HepG2 (cell line): Measurements from ENCODE around the gene VEZF1. TPM values are rescaled to one million over a fixed set of nuclear protein-coding genes. Genes with fewer than 3 reads are reported as not detected.

Experiments used
- AKNA ChIP-seq: sonication (generic); formaldehyde crosslinking; IDR thresholded peaks from 2 replicates; pipeline ENCODE4 v1.4.0; 2020; ENCODE audit warnings: missing genetic modification reagents, borderline replicate concordance
- BATF2 ChIP-seq: sonication (generic); formaldehyde crosslinking; IDR thresholded peaks from 2 replicates; pipeline ENCODE4 v1.8.0; 2022; ENCODE audit warnings: mild to moderate bottlenecking, missing genetic modification reagents, moderate library complexity
- CREM ChIP-seq, 2 experiments: sonication (generic) in 1 of 2; formaldehyde crosslinking in 1 of 2; IDR thresholded peaks; 2 replicates each; pipeline versions ENCODE4 v1.4.0 to v1.6.1; 2016 to 2020; ENCODE audit warnings: antibody characterized with exemption in 1 of 2, mild to moderate bottlenecking in 1 of 2, missing genetic modification reagents in 1 of 2
- HNF4G ChIP-seq, 2 experiments: sonication (generic) in 1 of 2; formaldehyde crosslinking in 1 of 2; IDR thresholded peaks; 2 replicates each; pipeline versions ENCODE4 v1.4.0 to v1.6.1; 2011 to 2020; ENCODE audit warnings: borderline replicate concordance in 2 of 2, low read depth in 2 of 2, mild to moderate bottlenecking in 2 of 2, low read length in 1 of 2, missing genetic modification reagents in 1 of 2, moderate library complexity in 1 of 2
- NFRKB ChIP-seq: fragments of 450-650 bp; IDR thresholded peaks from 2 replicates; pipeline ENCODE4 v1.6.1; 2017
- REL ChIP-seq: sonication (generic); formaldehyde crosslinking; conservative IDR thresholded peaks from 2 replicates; pipeline ENCODE4 v1.8.0; 2022; ENCODE audit warnings: mild to moderate bottlenecking, missing genetic modification reagents, moderate library complexity
- TRIM22 ChIP-seq: fragments of 450-650 bp; IDR thresholded peaks from 2 replicates; pipeline ENCODE4 v1.6.1; 2017
- ZBTB3 ChIP-seq: sonication (generic); formaldehyde crosslinking; IDR thresholded peaks from 2 replicates; pipeline ENCODE4 v1.4.0; 2020; ENCODE audit warnings: low read depth, mild to moderate bottlenecking, moderate library complexity, missing genetic modification reagents, borderline replicate concordance
- ZNF251 ChIP-seq: sonication (generic); formaldehyde crosslinking; IDR thresholded peaks from 2 replicates; pipeline ENCODE4 v1.9.0; 2021; ENCODE audit warnings: mild to moderate bottlenecking, missing genetic modification reagents
- ZNF747 ChIP-seq: sonication (generic); formaldehyde crosslinking; IDR thresholded peaks from 2 replicates; pipeline ENCODE4 v1.8.1; 2023; ENCODE audit warnings: missing genetic modification reagents, mild to moderate bottlenecking, borderline replicate concordance
- polyA plus RNA-seq, 8 experiments: library from polyadenylated mRNA; depleted of rRNA in 3 of 8; stranded (reverse) in 7 of 8; unstranded in 1 of 8; fragments of >200 nt; fragmentation: Illumina TruSeq in 4 of 8; extraction: Trizol in 4 of 8; gene quantifications; 2 replicates each; pipeline versions ENCODE4 v1.2.1 to v1.2.3, GENCODE V29; 2011 to 2016; ENCODE audit warnings: low read depth in 4 of 8, missing spikeins in 1 of 8, mixed read lengths in 1 of 8; ENCODE audit not compliant: insufficient read depth in 1 of 8
- total RNA-seq, 5 experiments: library from RNA; depleted of rRNA; stranded (reverse); fragments of >200 nt; fragmentation: Illumina TruSeq; extraction: Trizol; gene quantifications; 2 replicates each; pipeline ENCODE4 v1.2.3, GENCODE V29; 2016; ENCODE audit warnings: low read depth in 1 of 5
- TF ChIP-seq, protein P1 (sequence below): sonication (generic); formaldehyde crosslinking; IDR thresholded peaks from 2 replicates; pipeline ENCODE4 v1.4.0; 2020; ENCODE audit warnings: missing genetic modification reagents, borderline replicate concordance

Gene VEZF1
- total and polyA plus RNA-seq, 2 of the 13 experiments (the other 11 are each of a cell fraction or from before 2014, with no cell fraction given) = 45.9 to 49.7 TPM

DNA sequence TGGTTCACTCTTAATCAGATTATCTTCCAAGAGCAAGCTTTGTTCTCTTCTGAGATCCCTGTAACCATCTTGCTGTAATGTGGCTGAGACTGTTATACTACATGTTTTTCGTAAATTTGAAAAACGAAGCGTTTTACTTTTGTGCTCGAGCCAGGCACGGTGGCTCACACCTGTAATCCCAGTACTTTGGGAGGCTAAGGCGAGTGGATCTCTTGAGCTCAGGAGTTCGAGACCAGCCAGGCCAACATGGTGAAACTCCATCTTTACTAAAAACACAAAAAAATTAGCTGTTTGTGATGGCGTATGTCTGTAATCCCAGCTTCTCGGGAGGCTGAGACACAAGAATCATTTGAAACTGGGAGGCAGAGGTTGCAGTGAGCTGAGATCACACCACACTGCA lies 40.7 kb downstream of the VEZF1 start (continued):
- TF ChIP-seq, protein P1, sequence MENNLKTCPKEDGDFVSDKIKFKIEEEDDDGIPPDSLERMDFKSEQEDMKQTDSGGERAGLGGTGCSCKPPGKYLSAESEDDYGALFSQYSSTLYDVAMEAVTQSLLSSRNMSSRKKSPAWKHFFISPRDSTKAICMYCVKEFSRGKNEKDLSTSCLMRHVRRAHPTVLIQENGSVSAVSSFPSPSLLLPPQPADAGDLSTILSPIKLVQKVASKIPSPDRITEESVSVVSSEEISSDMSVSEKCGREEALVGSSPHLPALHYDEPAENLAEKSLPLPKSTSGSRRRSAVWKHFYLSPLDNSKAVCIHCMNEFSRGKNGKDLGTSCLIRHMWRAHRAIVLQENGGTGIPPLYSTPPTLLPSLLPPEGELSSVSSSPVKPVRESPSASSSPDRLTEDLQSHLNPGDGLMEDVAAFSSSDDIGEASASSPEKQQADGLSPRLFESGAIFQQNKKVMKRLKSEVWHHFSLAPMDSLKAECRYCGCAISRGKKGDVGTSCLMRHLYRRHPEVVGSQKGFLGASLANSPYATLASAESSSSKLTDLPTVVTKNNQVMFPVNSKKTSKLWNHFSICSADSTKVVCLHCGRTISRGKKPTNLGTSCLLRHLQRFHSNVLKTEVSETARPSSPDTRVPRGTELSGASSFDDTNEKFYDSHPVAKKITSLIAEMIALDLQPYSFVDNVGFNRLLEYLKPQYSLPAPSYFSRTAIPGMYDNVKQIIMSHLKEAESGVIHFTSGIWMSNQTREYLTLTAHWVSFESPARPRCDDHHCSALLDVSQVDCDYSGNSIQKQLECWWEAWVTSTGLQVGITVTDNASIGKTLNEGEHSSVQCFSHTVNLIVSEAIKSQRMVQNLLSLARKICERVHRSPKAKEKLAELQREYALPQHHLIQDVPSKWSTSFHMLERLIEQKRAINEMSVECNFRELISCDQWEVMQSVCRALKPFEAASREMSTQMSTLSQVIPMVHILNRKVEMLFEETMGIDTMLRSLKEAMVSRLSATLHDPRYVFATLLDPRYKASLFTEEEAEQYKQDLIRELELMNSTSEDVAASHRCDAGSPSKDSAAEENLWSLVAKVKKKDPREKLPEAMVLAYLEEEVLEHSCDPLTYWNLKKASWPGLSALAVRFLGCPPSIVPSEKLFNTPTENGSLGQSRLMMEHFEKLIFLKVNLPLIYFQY (CRISPR knock-in tag) = no peak
- TF ChIP-seq BATF2 (CRISPR knock-in tag) (no peak), ZNF251 (CRISPR knock-in tag) (no peak), TRIM22 (no peak), ZNF747 (CRISPR knock-in tag) (no peak), ZBTB3 (no peak), CREM (IDR thresholded peaks at IDR 0.05) (no peak), CREM (CRISPR knock-in tag; IDR thresholded peaks at IDR 0.05) (no peak), AKNA (CRISPR knock-in tag) (no peak), REL (CRISPR knock-in tag) (no peak), NFRKB (no peak), HNF4G (IDR thresholded peaks at IDR 0.05; ENCODE audit: borderline replicate concordance, low read depth, low read length) (no peak), HNF4G (CRISPR knock-in tag; IDR thresholded peaks at IDR 0.05; ENCODE audit: borderline replicate concordance, low read depth) (no peak)
